Duodenal mucosa (tissue), 2 donors: ENCODE results near the gene SDK2.

Experiments
- H3K27ac ChIP-seq: one replicate; pipeline ENCODE4 v1.7.0; 2013; ENCODE audit warnings: low read depth, low read length
- H3K27me3 ChIP-seq, 2 donors: one replicate each; pipeline ENCODE4 v1.7.0; 2013; ENCODE audit warnings: low read length in 2 of 2, control low read depth in 1 of 2; ENCODE audit not compliant: insufficient read depth in 2 of 2, control insufficient read depth in 1 of 2
- H3K36me3 ChIP-seq, 2 donors: one replicate each; pipeline ENCODE4 v1.7.0; 2013; ENCODE audit warnings: low read length in 2 of 2, control low read depth in 1 of 2; ENCODE audit not compliant: insufficient read depth in 2 of 2, control insufficient read depth in 1 of 2
- H3K4me1 ChIP-seq, 2 donors: one replicate each; pipeline ENCODE4 v1.7.0; 2013; ENCODE audit warnings: low read length in 2 of 2, control low read depth in 1 of 2; ENCODE audit not compliant: insufficient read depth in 2 of 2, control insufficient read depth in 1 of 2
- H3K4me3 ChIP-seq, 2 donors: one replicate each; pipeline ENCODE4 v1.7.0; 2013; ENCODE audit warnings: low read length in 2 of 2, low read depth in 1 of 2
- H3K9ac ChIP-seq, 2 donors: one replicate each; pipeline ENCODE4 v1.7.0; 2013; ENCODE audit warnings: low read length in 2 of 2, low read depth in 1 of 2
- H3K9me3 ChIP-seq, 2 donors: one replicate each; pipeline ENCODE4 v1.7.0; 2013; ENCODE audit warnings: low read length in 2 of 2, control low read depth in 1 of 2; ENCODE audit not compliant: control insufficient read depth in 1 of 2

Gene SDK2

GRCh38 chr17:73391331-73392265 is 252.6 kb downstream of the SDK2 start:
- Histone ChIP-seq H3K36me3 (no peaks in the 10 kb centered on the region), H3K9me3 (no peaks in the 10 kb centered on the region), H3K4me3 (no peak overlapping the region), H3K4me1 (no peaks in the 10 kb centered on the region), H3K27me3 (peaks cover 0 to 2% of the 10 kb centered on the region in 2 donors), H3K27ac (no peak overlapping the region), H3K9ac (no peak overlapping the region)

- Histone ChIP-seq H3K9me3 (no peaks in the 10 kb centered on the region), H3K4me1 (no peaks in the 10 kb centered on the region), H3K9ac (no peak overlapping the region), H3K27ac (no peak overlapping the region), H3K36me3 (no peaks in the 10 kb centered on the region), H3K27me3 (peaks cover 0 to 2% of the 10 kb centered on the region in 2 donors), H3K4me3 (no peak overlapping the region)
Observed at GRCh38 chr17:73390851-73391250, 253.4 kb downstream of the SDK2 start.

GRCh38 chr17:73390221-73390620 is 254.0 kb downstream of the SDK2 start:
- Histone ChIP-seq H3K4me3 (no peak overlapping the region), H3K27me3 (no peaks in the 10 kb centered on the region), H3K36me3 (no peaks in the 10 kb centered on the region), H3K9ac (no peak overlapping the region), H3K27ac (no peak overlapping the region), H3K4me1 (no peaks in the 10 kb centered on the region), H3K9me3 (no peaks in the 10 kb centered on the region)

GRCh38 chr17:73389411-73389810 is 254.8 kb downstream of the SDK2 start:
- no peaks in the 10 kb centered on the region for H3K9me3 ChIP-seq
- no peaks in the 10 kb centered on the region for H3K27me3 ChIP-seq
- no peak overlapping the region for H3K27ac ChIP-seq
- no peaks in the 10 kb centered on the region for H3K4me1 ChIP-seq
- H3K4me3 ChIP-seq, result no peak overlapping the region
- H3K9ac ChIP-seq, result no peak overlapping the region
- no peaks in the 10 kb centered on the region for H3K36me3 ChIP-seq

- no peaks in the 10 kb centered on the region for H3K9me3 ChIP-seq
- no peak overlapping the region for H3K4me3 ChIP-seq
- H3K4me1 ChIP-seq, result no peaks in the 10 kb centered on the region
- H3K36me3 ChIP-seq, result no peaks in the 10 kb centered on the region
- H3K27ac ChIP-seq, result no peak overlapping the region
- H3K9ac ChIP-seq, result no peak overlapping the region
- peaks cover 0 to 3% of the 10 kb centered on the region in 2 donors for H3K27me3 ChIP-seq
Observed at GRCh38 chr17:73388578-73388905, 255.7 kb downstream of the SDK2 start.

- no peaks in the 10 kb centered on the region for H3K36me3 ChIP-seq
Observed at GRCh38 chr17:73387746-73388577, 256.3 kb downstream of the SDK2 start.

GRCh38 chr17:73386561-73386960 is 257.7 kb downstream of the SDK2 start:
- Histone ChIP-seq H3K9ac (no peak overlapping the region), H3K27me3 (peaks cover 0 to 3% of the 10 kb centered on the region in 2 donors), H3K9me3 (no peaks in the 10 kb centered on the region), H3K4me1 (no peaks in the 10 kb centered on the region), H3K36me3 (no peaks in the 10 kb centered on the region), H3K4me3 (no peak overlapping the region), H3K27ac (no peak overlapping the region)

More at GRCh38 chr17:73387746-73388577, 256.3 kb downstream of the SDK2 start:
- peaks cover 0 to 3% of the 10 kb centered on the region in 2 donors for H3K27me3 ChIP-seq
- no peak overlapping the region for H3K4me3 ChIP-seq
- H3K9ac ChIP-seq, result no peak overlapping the region
- no peaks in the 10 kb centered on the region for H3K4me1 ChIP-seq
- H3K9me3 ChIP-seq, result no peaks in the 10 kb centered on the region
- no peak overlapping the region for H3K27ac ChIP-seq

- no peaks in the 10 kb centered on the region for H3K9me3 ChIP-seq
- no peak overlapping the region for H3K4me3 ChIP-seq
- H3K27me3 ChIP-seq, result peaks cover 0 to 3% of the 10 kb centered on the region in 2 donors
- no peak overlapping the region for H3K9ac ChIP-seq
- H3K4me1 ChIP-seq, result no peaks in the 10 kb centered on the region
- no peaks in the 10 kb centered on the region for H3K36me3 ChIP-seq
- no peak overlapping the region for H3K27ac ChIP-seq
Observed at GRCh38 chr17:73384926-73385325, 259.3 kb downstream of the SDK2 start.

- Histone ChIP-seq H3K36me3 (no peaks in the 10 kb centered on the region), H3K4me1 (no peaks in the 10 kb centered on the region), H3K27me3 (peaks cover 0 to 3% of the 10 kb centered on the region in 2 donors), H3K4me3 (no peak overlapping the region), H3K9ac (no peak overlapping the region), H3K9me3 (no peaks in the 10 kb centered on the region), H3K27ac (no peak overlapping the region)
Observed at GRCh38 chr17:73380439-73381106, 263.7 kb downstream of the SDK2 start.

- Histone ChIP-seq H3K9me3 (no peaks in the 10 kb centered on the region), H3K4me3 (no peak overlapping the region), H3K27ac (no peak overlapping the region), H3K27me3 (peaks cover 0 to 3% of the 10 kb centered on the region in 2 donors), H3K9ac (no peak overlapping the region), H3K4me1 (no peaks in the 10 kb centered on the region), H3K36me3 (no peaks in the 10 kb centered on the region)
Observed at GRCh38 chr17:73379826-73380225, 264.4 kb downstream of the SDK2 start.
